Stimulated activated memory B cell treated with anti-CD40 and anti-IgM and Interleukin-4, amounts not matched to agents 10 μg/mL and 1 μg/mL and 100 μg/mL, for 72 hours (primary cell): ENCODE data around the gene EIF4H.
"Not testable (repeated sequence)": the region's sequence is repeated elsewhere in the genome, so short reads cannot be mapped to it uniquely, and the experiment has no call there.

ENCODE experiments used
- ATAC-seq: fragments of 150-1000 bp; cut with Tn5 transposase; 2 replicates; pipeline ENCODE4 v1.10.0; 2021
- H3K27ac Mint-ChIP-seq: one replicate; pipeline ENCODE4 v1.8.0; 2022; ENCODE audit warnings: mild to moderate bottlenecking, mixed read lengths
- H3K27me3 Mint-ChIP-seq: one replicate; pipeline ENCODE4 v1.8.0; 2022; ENCODE audit warnings: mixed read lengths
- H3K36me3 Mint-ChIP-seq: one replicate; pipeline ENCODE4 v1.8.0; 2022; ENCODE audit warnings: mixed read lengths
- H3K4me1 Mint-ChIP-seq: one replicate; pipeline ENCODE4 v1.8.0; 2022; ENCODE audit warnings: mixed read lengths
- H3K4me3 Mint-ChIP-seq: one replicate; pipeline ENCODE4 v1.8.0; 2022; ENCODE audit warnings: mild to moderate bottlenecking, moderate library complexity, mixed read lengths
- H3K9me3 Mint-ChIP-seq: one replicate; pipeline ENCODE4 v1.8.0; 2022; ENCODE audit warnings: mixed read lengths

Gene EIF4H

DNA sequence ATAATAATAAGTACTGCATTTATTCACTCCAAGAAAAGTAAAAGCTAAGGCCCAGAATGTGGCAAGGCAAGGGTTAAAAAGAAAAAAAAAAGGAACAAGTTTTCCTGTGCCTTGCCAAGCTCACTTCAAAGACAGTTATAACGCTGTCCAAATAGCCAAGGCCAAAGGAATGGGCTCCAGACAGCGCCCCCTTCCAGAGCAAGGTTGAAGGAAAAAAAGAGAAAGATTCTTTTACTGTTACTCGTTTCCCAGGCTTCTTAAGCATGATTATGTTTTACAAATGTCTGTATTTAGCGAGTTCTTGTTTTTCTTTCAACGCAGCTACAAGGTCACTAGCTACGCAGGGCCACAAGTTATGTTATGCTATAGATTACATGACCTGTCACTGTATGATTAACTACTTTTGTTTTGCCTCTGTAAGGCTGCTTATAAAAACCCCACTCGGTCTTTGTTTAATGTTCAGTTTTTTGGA, 9.1 kb upstream of the EIF4H start:
- Mint-ChIP-seq H3K4me1 (no peaks in the 10 kb centered on the region), H3K9me3 (peaks cover 3% of the 10 kb centered on the region), H3K36me3 (no peaks in the 10 kb centered on the region), H3K27me3 (no peaks in the 10 kb centered on the region), H3K27ac (no peak overlapping the region), H3K4me3 (no peak overlapping the region)
- no peak for ATAC-seq

DNA sequence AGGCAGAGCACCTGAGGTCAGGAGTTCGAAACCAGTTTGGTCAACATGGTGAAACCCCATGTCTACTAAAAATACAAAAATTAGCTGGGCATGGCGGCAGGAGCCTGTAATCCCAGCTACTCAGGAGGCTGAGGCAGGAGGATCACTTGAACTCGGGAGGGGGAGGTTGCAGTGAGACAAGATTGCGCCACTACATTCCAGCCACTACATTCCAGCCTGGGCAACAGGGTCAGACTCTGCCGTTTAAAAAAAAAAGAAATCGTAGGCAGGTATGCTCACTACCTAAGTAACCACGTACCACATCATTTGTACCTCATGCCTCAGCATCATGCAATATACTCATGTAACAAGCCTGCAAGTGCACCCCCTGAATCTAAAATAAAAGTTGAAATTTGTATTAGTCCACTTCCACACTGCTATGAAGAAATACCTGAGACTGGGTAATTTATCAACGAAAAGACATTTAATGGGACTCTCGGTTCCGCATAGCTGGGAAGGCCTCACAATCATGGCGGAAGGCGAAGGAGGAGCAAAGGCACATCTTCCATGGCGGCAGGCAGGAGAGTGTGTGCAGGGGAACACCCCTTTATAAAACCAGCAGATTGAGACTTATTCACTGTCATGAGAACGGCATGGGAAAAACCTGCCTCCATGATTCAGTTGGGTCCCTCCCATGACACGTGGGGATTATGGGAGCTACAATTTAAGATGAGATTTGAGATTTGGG, 8.1 kb upstream of the EIF4H start:
- H3K9me3 Mint-ChIP-seq: peaks cover 3% of the 10 kb centered on the region
- no peak overlapping the region for H3K4me3 Mint-ChIP-seq
- H3K27ac Mint-ChIP-seq: no peak overlapping the region
- ATAC-seq: no peak
- H3K4me1 Mint-ChIP-seq: no peaks in the 10 kb centered on the region
- no peaks in the 10 kb centered on the region for H3K36me3 Mint-ChIP-seq
- H3K27me3 Mint-ChIP-seq: no peaks in the 10 kb centered on the region

DNA sequence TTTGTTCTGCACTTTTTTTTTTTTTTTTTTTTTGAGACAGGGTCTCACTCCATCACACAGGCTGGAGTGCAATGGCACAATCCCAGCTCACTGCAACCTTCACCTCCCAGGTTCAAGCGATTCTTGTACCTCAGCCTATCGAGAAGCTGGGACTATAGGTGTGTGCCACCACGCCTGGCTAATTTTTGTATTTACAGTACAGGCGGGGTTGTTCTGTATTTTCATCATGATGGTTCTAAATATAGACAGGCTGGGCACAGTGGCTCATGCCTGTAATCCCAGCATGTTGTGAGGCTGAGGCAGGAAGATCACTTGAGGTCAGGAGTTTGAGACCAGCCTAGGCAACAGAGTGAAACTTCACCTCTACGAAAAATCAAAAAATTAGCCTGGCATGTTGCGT, 6.8 kb upstream of the EIF4H start:
- not testable (repeated sequence) for H3K4me1 Mint-ChIP-seq, H3K4me3 Mint-ChIP-seq, H3K9me3 Mint-ChIP-seq, H3K27ac Mint-ChIP-seq, ATAC-seq, H3K27me3 Mint-ChIP-seq, H3K36me3 Mint-ChIP-seq

DNA sequence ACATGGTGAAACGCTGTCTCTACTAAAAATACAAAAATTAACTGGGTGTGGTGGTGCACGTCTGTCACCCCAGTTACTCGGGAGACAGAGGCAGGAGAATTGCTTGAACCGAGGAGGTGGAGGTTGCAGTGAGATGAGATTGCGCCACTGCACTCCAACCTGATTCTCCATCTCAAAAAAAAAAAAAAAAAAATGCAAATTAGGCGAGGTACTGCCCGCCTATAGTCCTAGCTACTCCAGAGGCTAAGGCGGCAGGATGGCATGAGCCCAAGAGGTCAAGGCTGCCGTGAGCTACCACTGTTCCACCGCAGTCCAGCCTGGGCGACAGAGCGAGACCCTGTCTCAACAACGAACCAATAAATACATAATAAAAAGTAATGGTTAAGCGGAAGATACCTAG, 1.1 kb upstream of the EIF4H start:
- ATAC-seq: no peak
- Mint-ChIP-seq H3K27me3 (no peaks in the 10 kb centered on the region), H3K9me3 (no peaks in the 10 kb centered on the region), H3K36me3 (peaks cover 10% of the 10 kb centered on the region), H3K27ac (peak overlapping the region; percentile 91), H3K4me1 (peaks cover 27% of the 10 kb centered on the region), H3K4me3 (peak overlapping the region; percentile 95)

DNA sequence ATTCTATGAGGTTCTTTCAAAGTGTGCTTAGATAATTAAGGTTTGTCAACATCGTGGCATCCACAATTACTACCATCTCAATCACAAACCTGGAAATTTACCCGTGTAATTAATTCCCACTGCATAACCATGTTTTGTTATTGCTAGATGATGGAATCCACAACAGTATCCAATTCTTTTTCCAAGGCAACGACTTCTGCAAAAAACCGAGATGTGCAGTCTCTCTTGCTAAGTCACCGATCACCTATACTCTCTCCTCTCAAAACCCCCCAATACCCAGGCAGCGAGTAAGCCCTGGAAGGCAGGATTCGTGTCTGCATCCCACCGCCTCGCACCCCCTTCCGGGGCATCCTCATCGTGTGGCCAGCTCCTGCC, 678 bp upstream of the EIF4H start:
- H3K27me3 Mint-ChIP-seq: no peaks in the 10 kb centered on the region
- ATAC-seq: no peak
- peaks cover 31% of the 10 kb centered on the region for H3K4me1 Mint-ChIP-seq
- H3K36me3 Mint-ChIP-seq: peaks cover 10% of the 10 kb centered on the region
- no peaks in the 10 kb centered on the region for H3K9me3 Mint-ChIP-seq
- peak overlapping the region; percentile 91 for H3K27ac Mint-ChIP-seq
- H3K4me3 Mint-ChIP-seq: peak overlapping the region; percentile 95

DNA sequence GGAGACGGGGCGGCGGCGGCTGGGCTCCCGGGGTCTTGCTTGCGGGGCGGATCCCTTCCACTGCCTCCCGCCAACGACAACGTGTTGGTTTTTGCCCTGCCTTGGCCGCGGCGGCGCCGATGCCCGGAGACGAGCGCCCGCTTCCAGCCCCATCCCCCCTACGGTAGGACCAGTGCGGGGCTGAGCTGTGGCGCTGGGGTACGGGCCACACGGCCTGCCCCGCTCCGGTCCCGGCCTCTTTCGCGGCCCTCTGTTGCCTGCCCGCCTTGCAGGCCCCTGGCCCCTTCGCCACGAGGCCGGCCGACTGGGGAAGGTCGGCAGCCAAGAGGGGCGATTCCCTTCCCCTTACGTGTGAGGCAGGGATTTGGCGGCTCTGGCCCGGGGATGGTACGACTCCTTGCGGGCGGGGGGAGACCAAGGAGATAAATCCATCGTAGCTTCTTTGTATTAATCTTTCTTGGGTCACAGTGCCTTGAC, 488 bp downstream of the EIF4H start:
- Mint-ChIP-seq H3K4me3 (peak overlapping the region; percentile 84), H3K27ac (peak overlapping the region; percentile 91), H3K9me3 (no peaks in the 10 kb centered on the region), H3K27me3 (no peaks in the 10 kb centered on the region), H3K36me3 (peaks cover 10% of the 10 kb centered on the region), H3K4me1 (peaks cover 42% of the 10 kb centered on the region)
- ATAC-seq: peak; percentile 63

DNA sequence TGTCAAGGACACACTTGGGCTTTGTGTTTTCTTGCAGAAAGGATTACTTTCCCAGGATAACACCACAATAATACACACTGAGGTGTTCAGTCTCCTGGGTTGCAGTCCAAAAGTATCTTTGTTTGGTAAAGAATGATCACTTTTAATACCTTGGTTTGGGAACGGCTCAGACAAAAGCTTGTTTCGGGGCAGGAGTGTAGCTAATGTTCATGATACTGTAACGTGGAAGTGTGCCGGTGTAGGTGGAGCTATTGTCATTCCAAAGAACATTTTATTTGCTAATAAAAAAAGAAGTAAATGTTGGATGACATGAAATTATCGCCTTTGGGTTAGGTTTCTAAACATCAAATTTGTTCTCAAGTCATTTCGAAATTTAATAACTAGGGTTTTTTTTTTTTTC, 1.2 kb downstream of the EIF4H start:
- Mint-ChIP-seq H3K27ac (peak overlapping the region; percentile 91), H3K4me3 (peak overlapping the region; percentile 84), H3K4me1 (peaks cover 44% of the 10 kb centered on the region), H3K36me3 (peaks cover 10% of the 10 kb centered on the region), H3K9me3 (no peaks in the 10 kb centered on the region), H3K27me3 (no peaks in the 10 kb centered on the region)
- no peak for ATAC-seq

DNA sequence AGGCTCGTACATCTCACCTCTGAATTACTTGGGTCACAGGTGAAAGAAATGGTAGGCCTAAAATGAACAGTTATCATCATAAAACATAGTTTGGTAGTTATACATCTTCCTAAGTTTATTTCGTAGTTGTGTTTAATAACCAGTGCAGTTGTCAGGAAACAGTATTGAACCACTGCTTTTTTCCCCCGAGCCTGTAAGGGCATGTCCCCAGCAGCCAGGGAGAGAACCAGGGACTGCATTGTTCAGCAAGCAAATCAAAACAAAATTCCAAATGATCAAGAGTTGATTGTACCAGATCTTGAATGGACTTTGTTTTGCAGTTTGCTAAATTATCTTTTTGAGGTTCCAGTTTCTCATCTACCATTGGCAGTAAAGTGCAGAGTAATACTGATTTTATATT, 2.4 kb downstream of the EIF4H start:
- Mint-ChIP-seq H3K9me3 (no peaks in the 10 kb centered on the region), H3K27me3 (no peaks in the 10 kb centered on the region), H3K27ac (no peak overlapping the region), H3K4me3 (no peak overlapping the region), H3K4me1 (peaks cover 56% of the 10 kb centered on the region), H3K36me3 (peaks cover 10% of the 10 kb centered on the region)
- no peak for ATAC-seq

DNA sequence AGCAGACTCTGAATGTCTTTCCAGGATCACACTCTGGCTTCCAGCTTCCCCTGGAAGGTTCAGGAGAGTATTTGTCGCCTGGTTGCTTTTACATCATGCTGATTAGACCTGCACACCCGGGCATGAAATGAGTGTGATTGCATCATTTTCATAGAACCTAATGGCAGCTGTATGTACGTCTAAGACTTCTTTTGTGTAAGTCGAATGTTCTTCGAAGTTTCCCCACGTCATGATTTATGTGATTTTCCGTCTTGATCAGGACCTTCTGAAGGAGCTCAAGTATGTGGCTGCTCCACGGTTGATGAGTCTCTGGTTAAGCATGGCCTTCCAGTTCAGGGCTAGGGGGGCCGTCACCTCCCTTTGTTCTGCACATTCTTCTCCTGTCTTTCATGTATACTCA, 4.5 kb downstream of the EIF4H start:
- Mint-ChIP-seq H3K36me3 (peaks cover 21% of the 10 kb centered on the region), H3K27ac (peak overlapping the region; percentile 60), H3K9me3 (no peaks in the 10 kb centered on the region), H3K4me3 (peak overlapping the region; percentile 49), H3K27me3 (no peaks in the 10 kb centered on the region), H3K4me1 (peaks cover 63% of the 10 kb centered on the region)
- ATAC-seq: no peak

DNA sequence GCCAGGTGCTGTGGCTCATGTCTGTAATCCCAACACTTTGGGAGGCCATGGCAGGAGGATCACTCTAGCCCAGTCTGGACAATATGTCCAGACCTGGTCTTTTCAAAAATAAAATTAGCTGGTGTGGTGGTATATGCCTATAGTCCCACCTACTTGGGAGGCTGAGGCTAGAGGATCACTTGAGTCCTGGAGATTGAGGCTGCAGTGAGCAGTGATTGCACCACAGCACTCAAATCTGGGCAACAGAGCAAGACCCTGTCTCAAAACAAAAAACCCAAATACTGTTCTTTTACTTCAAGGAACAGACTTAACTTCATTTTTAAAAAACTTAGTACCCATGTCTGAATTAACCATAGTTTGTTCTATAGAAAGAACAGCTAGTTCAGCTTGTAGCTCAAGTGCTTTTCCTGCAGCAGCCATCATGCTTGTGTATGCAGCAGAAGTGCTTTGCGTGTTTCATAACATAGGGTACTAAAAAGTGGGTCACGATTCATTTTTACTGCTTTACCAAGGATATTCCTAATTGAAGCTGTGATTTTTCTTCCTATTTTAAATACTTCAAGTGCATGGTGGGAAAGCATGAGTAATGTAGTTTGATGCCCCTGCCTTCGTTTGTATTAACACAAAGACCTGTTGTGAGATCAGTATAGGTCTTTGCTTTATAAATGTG, 5.9 kb downstream of the EIF4H start:
- peaks cover 75% of the 10 kb centered on the region for H3K4me1 Mint-ChIP-seq
- H3K4me3 Mint-ChIP-seq: no peak overlapping the region
- H3K9me3 Mint-ChIP-seq: no peaks in the 10 kb centered on the region
- no peak overlapping the region for H3K27ac Mint-ChIP-seq
- no peak for ATAC-seq
- no peaks in the 10 kb centered on the region for H3K27me3 Mint-ChIP-seq
- H3K36me3 Mint-ChIP-seq: peaks cover 21% of the 10 kb centered on the region

DNA sequence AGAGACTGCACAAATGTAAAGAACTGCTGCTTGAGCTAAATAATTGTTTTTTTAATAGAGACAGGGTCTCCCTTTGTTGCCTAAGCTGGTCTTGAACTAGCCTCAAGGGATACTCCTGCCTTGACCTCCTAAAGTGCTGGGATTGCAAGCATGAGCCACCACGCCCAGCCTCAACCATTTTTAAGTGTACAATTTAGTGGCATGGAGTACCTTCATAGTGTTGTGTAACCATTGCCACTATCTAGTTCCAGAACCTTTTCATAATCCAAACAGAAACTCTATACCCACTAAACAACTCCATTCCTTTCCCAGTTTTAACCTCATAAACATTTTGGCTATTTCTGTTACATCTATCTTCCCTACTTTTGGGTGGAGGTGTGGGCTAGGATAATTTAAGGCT, 6.7 kb downstream of the EIF4H start:
- Mint-ChIP-seq H3K9me3 (no peaks in the 10 kb centered on the region), H3K36me3 (peaks cover 21% of the 10 kb centered on the region), H3K4me1 (peaks cover 83% of the 10 kb centered on the region), H3K27me3 (no peaks in the 10 kb centered on the region), H3K4me3 (no peak overlapping the region), H3K27ac (no peak overlapping the region)
- ATAC-seq: no peak

DNA sequence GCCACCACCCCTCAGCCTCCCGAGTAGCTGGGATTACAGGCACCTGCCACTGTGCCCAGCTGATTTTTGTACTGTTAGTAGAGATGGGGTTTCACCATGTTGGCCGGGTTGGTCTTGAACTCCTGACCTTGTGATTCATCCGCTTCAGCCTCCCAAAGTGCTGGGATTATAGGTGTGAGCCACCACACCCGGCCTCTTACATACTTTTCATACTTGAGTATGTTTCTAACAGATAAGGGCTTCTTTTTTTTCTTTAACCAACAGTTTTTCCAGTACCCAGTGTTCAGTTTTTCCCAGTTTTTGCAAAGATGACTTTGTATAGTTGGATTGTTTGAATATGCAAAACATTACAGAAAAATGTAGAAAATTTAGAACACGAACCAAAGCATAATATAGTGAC, 7.7 kb downstream of the EIF4H start:
- H3K4me1 Mint-ChIP-seq: peaks cover 84% of the 10 kb centered on the region
- H3K36me3 Mint-ChIP-seq: peaks cover 21% of the 10 kb centered on the region

DNA sequence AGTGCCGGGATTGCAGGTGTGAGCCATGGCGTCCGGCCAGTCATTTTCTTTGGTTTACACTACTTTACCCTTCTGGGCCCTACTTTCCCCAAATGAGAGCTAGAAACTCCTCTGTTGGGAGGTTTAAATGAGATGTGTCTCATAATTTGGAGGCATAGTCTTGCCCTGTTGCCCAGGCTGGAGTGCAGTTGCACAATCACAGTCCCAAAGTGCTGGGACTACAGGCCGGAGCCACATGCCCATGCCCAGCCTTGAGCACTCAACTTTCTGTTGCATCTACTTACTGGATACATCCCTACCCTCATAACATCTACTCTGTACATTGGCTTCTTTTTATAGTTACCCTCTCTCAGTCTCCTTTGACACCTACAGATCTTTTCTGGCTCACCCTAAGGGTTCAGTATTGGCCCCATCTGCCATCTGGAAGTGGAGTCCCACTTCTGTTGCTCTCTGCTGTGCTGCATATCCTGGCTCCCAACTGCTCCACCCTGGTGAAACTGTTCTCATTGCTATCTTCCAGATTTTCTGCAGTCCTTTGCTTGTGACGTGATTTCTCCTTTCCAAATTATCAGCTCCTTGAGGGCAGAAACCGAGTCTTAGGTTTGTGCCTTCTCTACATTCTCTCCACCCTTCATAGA, 8.4 kb downstream of the EIF4H start:
- ATAC-seq: no peak
- Mint-ChIP-seq H3K9me3 (no peaks in the 10 kb centered on the region), H3K27me3 (no peaks in the 10 kb centered on the region), H3K27ac (peak overlapping the region; percentile 57), H3K36me3 (peaks cover 19% of the 10 kb centered on the region), H3K4me3 (peak overlapping the region; percentile 5), H3K4me1 (peaks cover 83% of the 10 kb centered on the region)

More for the DNA sequence above, 7.7 kb downstream of the EIF4H start:
- Mint-ChIP-seq H3K27me3 (no peaks in the 10 kb centered on the region), H3K4me3 (no peak overlapping the region), H3K9me3 (no peaks in the 10 kb centered on the region), H3K27ac (peak overlapping the region; percentile 57)
- no peak for ATAC-seq

DNA sequence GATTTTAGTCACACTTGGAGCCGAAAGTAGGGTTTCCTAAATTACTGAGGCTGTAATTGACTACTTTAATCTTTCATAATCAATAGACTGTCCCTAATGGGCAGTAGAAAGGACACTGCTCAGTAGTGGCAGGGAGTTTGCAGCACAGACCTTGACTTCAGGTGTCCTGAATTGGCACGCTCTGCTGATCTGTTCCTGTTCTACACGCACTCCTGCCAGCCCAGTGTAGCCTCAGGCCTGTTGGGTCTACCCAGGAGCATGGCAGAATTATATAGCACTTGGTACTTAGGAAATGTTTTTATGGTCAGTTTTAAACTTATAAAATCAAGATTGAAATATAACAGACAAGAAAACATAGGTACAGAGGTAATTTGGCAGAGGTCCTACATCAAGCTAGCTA, 9.0 kb downstream of the EIF4H start:
- peaks cover 20% of the 10 kb centered on the region for H3K36me3 Mint-ChIP-seq
- no peaks in the 10 kb centered on the region for H3K27me3 Mint-ChIP-seq
- H3K4me3 Mint-ChIP-seq: no peak overlapping the region
- H3K9me3 Mint-ChIP-seq: no peaks in the 10 kb centered on the region
- H3K27ac Mint-ChIP-seq: peak overlapping the region; percentile 57
- no peak for ATAC-seq
- H3K4me1 Mint-ChIP-seq: peaks cover 83% of the 10 kb centered on the region

DNA sequence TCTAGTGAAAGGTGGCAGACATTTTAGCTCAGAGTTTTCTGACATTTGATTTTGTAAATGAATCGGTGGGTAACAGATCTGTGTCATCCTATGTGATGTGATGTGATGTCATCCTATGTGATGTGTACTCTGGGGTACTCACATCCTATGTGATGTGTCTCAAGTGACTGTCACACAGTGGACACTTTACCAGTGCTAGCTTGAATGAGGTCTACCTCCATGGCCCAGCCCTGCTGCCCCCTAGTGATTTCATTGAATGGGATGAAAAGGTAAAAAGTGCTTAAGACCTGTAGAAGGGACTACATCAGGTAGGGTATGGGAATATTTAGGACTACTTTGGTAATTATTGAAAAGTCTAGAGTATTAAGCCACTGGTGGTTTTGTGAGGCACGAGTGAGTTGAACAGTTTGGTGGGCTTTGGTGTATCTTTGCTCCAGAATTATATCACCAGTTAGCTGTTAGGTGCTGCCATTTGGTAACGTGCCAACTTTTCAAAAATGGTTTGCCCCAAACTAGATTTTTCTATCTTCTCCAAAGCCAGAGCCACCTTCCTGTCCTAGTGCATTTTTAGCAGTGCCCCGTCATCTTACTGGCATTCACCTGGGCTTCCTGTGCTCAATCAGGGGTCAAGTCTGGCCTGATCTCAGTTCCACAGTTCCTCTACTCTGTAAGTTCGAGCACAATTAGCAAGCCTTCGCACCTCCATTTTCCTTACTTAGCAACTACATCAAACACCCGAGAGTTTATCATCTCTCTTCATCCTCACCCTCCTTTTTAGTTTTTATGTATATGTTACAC, 9.7 kb downstream of the EIF4H start:
- no peaks in the 10 kb centered on the region for H3K27me3 Mint-ChIP-seq
- ATAC-seq: peak; percentile 53
- H3K36me3 Mint-ChIP-seq: peaks cover 27% of the 10 kb centered on the region
- peak overlapping the region; percentile 57 for H3K27ac Mint-ChIP-seq
- H3K4me3 Mint-ChIP-seq: no peak overlapping the region
- H3K9me3 Mint-ChIP-seq: no peaks in the 10 kb centered on the region
- H3K4me1 Mint-ChIP-seq: peaks cover 79% of the 10 kb centered on the region
